Ishikawa (cell line): Measurements from ENCODE around the gene P3H1.

Source experiments
- CEBPB ChIP-seq: IDR thresholded peaks from 2 replicates; pipeline ENCODE4 v1.6.1; 2012
- CREB1 ChIP-seq: IDR thresholded peaks from 2 replicates; pipeline ENCODE4 v1.6.1; 2012; ENCODE audit warnings: low read depth
- EGR1 ChIP-seq: IDR thresholded peaks from 2 replicates; pipeline ENCODE4 v1.6.1; 2012
- EP300 ChIP-seq: IDR thresholded peaks from 2 replicates; pipeline ENCODE4 v1.6.1; 2012; ENCODE audit warnings: borderline replicate concordance
- FOXM1 ChIP-seq: IDR thresholded peaks from 2 replicates; pipeline ENCODE4 v1.6.1; 2012; ENCODE audit warnings: low read depth, borderline replicate concordance
- NFIC ChIP-seq: IDR thresholded peaks from 2 replicates; pipeline ENCODE4 v1.6.1; 2012
- RAD21 ChIP-seq: IDR thresholded peaks from 2 replicates; pipeline ENCODE4 v1.6.1; 2012; ENCODE audit warnings: low read depth
- TAF1 ChIP-seq: IDR thresholded peaks from 2 replicates; pipeline ENCODE4 v1.6.1; 2012; ENCODE audit warnings: low read depth, mild to moderate bottlenecking
- TCF12 ChIP-seq: IDR thresholded peaks from 2 replicates; pipeline ENCODE4 v1.6.1; 2012; ENCODE audit warnings: low read depth
- TEAD4 ChIP-seq: IDR thresholded peaks from 2 replicates; pipeline ENCODE4 v1.6.1; 2012
- YY1 ChIP-seq: IDR thresholded peaks from 2 replicates; pipeline ENCODE4 v1.6.1; 2012; ENCODE audit warnings: low read depth
- ZBTB7A ChIP-seq: IDR thresholded peaks from 2 replicates; pipeline ENCODE4 v1.6.1; 2012; ENCODE audit warnings: low read depth
- TF ChIP-seq, protein P1 (sequence below): IDR thresholded peaks from 2 replicates; pipeline ENCODE4 v1.6.1; 2012
- TF ChIP-seq, protein P2 (sequence below): IDR thresholded peaks from 2 replicates; pipeline ENCODE4 v1.6.1; 2012; ENCODE audit warnings: low read depth, mild to moderate bottlenecking
- TF ChIP-seq, protein P3 (sequence below): IDR thresholded peaks from 2 replicates; pipeline ENCODE4 v1.6.1; 2012

Gene P3H1

DNA sequence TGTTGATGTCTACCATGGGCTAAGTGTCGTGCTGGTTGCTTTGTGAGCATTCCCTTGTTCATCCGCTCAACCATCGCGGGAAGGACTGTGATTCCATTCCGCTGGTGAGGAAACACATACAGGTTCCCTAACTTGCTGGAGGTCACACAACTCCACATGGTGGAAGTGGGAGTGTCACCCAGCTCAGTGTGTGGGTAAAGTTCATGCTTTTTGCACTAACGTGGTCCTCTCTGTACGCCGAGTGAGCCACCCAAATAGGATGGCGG lies 22.7 kb downstream of the P3H1 start:
- TF ChIP-seq TEAD4 = no peak
- TF ChIP-seq ZBTB7A = no peak
- no peak for TF ChIP-seq TCF12
- TF ChIP-seq, protein P1, sequence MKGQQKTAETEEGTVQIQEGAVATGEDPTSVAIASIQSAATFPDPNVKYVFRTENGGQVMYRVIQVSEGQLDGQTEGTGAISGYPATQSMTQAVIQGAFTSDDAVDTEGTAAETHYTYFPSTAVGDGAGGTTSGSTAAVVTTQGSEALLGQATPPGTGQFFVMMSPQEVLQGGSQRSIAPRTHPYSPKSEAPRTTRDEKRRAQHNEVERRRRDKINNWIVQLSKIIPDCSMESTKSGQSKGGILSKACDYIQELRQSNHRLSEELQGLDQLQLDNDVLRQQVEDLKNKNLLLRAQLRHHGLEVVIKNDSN = no peak
- no peak for TF ChIP-seq NFIC

DNA sequence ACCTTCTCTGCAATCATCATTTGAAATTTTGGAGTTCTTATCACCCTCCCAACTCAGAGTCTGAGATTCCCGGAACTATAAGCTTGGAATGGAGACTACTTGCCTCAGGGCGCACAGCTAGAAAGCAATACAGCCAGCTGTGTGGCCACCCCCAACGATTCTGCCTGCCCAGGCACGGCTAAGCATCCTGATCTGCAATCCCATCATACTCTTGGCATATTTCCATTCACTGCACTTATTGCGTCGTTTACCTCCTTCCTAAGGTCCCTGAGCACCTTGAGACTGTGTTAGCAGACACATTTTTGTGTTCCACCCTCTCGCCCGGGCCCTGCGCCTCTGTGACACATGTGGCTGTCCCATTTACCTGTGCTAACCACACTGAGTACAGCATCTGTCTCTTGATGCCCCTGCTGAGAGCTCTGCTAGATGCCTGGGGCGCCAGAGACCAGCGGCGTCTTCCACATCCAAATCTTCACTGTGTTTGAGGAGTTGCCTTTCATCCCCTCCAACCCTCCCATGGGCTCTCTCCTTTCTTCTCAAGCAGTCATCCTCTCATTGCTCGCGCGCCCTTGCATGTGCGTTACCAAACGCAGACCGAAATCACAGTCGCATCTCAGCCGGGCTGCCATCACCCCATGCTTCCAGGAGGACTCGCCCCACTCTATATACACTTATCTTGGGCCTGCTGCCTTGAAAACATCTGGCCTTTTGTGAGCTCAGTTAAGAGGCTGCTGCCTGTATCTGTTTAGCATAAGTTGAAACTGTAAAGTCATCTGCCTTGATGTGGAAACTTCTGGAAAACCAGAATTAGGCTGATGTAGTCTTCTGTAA lies 23.3 kb downstream of the P3H1 start:
- no peak for TF ChIP-seq YY1
- no peak for TF ChIP-seq TEAD4
- TF ChIP-seq, protein P2, sequence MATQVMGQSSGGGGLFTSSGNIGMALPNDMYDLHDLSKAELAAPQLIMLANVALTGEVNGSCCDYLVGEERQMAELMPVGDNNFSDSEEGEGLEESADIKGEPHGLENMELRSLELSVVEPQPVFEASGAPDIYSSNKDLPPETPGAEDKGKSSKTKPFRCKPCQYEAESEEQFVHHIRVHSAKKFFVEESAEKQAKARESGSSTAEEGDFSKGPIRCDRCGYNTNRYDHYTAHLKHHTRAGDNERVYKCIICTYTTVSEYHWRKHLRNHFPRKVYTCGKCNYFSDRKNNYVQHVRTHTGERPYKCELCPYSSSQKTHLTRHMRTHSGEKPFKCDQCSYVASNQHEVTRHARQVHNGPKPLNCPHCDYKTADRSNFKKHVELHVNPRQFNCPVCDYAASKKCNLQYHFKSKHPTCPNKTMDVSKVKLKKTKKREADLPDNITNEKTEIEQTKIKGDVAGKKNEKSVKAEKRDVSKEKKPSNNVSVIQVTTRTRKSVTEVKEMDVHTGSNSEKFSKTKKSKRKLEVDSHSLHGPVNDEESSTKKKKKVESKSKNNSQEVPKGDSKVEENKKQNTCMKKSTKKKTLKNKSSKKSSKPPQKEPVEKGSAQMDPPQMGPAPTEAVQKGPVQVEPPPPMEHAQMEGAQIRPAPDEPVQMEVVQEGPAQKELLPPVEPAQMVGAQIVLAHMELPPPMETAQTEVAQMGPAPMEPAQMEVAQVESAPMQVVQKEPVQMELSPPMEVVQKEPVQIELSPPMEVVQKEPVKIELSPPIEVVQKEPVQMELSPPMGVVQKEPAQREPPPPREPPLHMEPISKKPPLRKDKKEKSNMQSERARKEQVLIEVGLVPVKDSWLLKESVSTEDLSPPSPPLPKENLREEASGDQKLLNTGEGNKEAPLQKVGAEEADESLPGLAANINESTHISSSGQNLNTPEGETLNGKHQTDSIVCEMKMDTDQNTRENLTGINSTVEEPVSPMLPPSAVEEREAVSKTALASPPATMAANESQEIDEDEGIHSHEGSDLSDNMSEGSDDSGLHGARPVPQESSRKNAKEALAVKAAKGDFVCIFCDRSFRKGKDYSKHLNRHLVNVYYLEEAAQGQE = no peak
- no peak for TF ChIP-seq CREB1

DNA sequence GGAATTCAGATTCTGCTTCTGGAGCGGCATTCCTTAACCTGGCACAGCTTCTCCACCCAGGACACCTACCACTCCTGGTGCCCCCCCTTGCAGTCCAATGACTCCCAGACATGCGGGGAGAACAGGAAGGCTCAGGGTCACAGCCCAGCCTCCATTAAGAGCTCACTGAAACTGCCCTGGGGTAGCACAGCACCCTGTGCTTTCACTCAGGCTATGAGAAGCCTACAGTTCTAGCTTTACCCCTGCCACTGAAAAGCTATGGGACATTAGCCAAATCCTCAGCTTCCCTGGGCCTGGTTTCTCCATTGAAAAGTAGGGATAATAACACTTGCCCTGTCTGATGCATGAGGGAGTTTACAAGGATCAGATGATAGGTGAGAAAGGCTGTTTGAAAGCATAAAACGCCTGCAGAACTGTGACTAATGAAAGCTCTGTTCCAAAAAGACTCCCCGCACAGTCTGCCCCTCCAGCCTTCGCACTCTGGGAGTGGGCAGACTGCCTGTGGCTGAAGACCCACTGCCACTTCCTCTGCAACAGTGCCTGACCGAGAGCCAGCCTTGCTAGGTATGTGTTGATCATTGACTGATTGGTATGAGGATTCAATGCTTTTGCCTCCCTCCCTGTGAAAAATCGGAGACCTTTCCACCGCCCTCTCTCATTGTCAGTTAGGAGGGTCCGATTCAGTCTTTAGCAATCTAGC lies 24.1 kb downstream of the P3H1 start:
- TF ChIP-seq EP300 (no peak), FOXM1 (no peak), RAD21 (no peak), TAF1 (no peak), YY1 (no peak)
- TF ChIP-seq, protein P2 = no peak

DNA sequence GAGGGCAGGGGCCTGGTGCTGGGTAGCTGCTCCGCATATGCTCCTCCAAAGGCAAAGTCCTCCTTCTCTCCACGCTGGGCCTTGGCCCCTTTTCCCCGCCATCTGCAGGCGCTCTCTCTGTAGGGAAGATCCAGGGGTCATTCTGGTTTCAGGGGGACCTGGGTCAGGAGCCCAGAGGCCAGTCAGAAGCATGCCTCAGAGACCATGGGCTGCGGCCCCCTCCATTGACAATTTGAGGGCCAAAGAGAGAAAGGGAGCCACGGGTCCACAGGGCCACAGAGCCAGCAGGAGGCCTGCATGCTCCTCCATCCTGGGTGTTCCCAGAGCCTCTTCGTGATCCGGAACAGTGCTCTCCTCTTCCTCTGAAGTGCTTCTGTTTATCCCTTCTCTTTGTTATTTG lies 24.7 kb downstream of the P3H1 start:
- TF ChIP-seq NFIC = no peak
- TF ChIP-seq, protein P1 = no peak
- no peak for TF ChIP-seq CEBPB
- TF ChIP-seq, protein P3, sequence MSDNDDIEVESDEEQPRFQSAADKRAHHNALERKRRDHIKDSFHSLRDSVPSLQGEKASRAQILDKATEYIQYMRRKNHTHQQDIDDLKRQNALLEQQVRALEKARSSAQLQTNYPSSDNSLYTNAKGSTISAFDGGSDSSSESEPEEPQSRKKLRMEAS = no peak
- TF ChIP-seq CREB1 = no peak
- TF ChIP-seq FOXM1 = no peak
- TF ChIP-seq YY1 = no peak
- TF ChIP-seq, protein P2 = no peak
- no peak for TF ChIP-seq TEAD4
- no peak for TF ChIP-seq EP300
- TF ChIP-seq ZBTB7A = no peak
- TF ChIP-seq TAF1 = no peak
- no peak for TF ChIP-seq TCF12
- no peak for TF ChIP-seq EGR1
- TF ChIP-seq RAD21 = no peak

DNA sequence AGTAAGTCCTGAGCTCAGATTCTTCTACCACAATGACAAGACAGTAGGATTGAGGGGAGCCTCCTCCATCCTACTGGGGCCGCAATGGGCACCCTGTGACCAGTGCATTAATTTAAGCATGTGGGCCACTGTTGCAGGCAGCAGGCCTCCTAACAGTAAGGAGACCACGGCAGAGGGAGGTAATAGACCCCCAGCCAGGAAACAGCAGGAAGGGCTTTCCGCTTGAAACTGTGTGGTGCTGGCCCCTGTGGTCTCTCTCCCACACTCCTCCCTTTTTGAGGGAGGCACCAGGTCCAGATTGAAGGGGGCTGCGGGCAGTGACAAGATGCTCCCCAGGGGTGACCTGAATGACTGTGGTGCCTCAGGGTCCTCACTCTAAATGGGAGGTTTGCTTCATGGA lies 25.1 kb downstream of the P3H1 start:
- no peak for TF ChIP-seq FOXM1
- no peak for TF ChIP-seq YY1
- TF ChIP-seq CREB1 = no peak
- TF ChIP-seq EGR1 = no peak
- no peak for TF ChIP-seq CEBPB
- TF ChIP-seq NFIC = no peak
- TF ChIP-seq, protein P1 = no peak
